HUES6 (cell line): ENCODE data around the gene HAND1.

Experiments
- H3K27ac ChIP-seq: 2 replicates; pipeline ENCODE4 v1.7.0; 2013; ENCODE audit warnings: low read depth, mild to moderate bottlenecking, low read length, inconsistent platforms
- H3K27me3 ChIP-seq: 2 replicates; pipeline ENCODE4 v1.6.1; 2013; ENCODE audit warnings: low read length; ENCODE audit not compliant: control insufficient read depth, insufficient read depth
- H3K36me3 ChIP-seq: 2 replicates; pipeline ENCODE4 v1.6.1; 2013; ENCODE audit warnings: low read length; ENCODE audit not compliant: control insufficient read depth, insufficient read depth
- H3K4me1 ChIP-seq: 2 replicates; pipeline ENCODE4 v1.6.1; 2013; ENCODE audit warnings: low read length; ENCODE audit not compliant: control insufficient read depth, insufficient read depth
- H3K4me3 ChIP-seq: 2 replicates; pipeline ENCODE4 v1.5.1; 2013; ENCODE audit warnings: low read depth, low read length
- H3K9ac ChIP-seq: one replicate; pipeline ENCODE4 v1.6.1; 2013; ENCODE audit warnings: mild to moderate bottlenecking, low read length
- H3K9me3 ChIP-seq: 2 replicates; pipeline ENCODE4 v1.6.1; 2013; ENCODE audit warnings: low read depth, low read length; ENCODE audit not compliant: control insufficient read depth, insufficient read depth

Gene HAND1

DNA sequence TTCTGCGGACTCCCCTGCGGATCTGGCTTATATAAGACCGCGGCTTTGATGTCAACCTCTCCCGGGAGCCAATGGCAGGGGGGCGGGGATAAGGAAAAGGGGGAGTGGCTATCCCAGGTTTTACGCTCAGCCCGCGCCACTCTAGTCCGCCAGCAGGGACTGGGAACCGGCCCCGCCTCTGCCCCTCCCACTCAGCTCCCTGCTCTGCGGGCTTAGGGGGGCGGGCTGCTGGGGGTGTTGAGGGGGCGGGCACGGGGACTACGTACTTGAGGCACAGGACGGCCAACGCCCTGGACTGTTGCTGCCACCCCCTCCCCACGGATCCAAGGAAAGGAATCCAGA lies at the start of gene HAND1:
HAND1 (minus strand) TSS at position 4 of the 342 bp plus-strand sequence. CDS start 219 bp downstream, outside the sequence.
- H3K9me3 ChIP-seq = no peaks in the 10 kb centered on the region
- peak within 1 kb of the TSS; percentile 68 for H3K4me3 ChIP-seq
- H3K36me3 ChIP-seq = peaks cover 11% of the 10 kb centered on the region; the same call in 1 of the 2 replicates
- peak within 1 kb of the TSS; percentile 52; the same call in 1 of the 2 replicates for H3K27ac ChIP-seq
- H3K27me3 ChIP-seq = peaks cover 99% of the 10 kb centered on the region
- peak within 1 kb of the TSS; percentile 97 for H3K9ac ChIP-seq
- peaks cover 69% of the 10 kb centered on the region for H3K4me1 ChIP-seq

DNA sequence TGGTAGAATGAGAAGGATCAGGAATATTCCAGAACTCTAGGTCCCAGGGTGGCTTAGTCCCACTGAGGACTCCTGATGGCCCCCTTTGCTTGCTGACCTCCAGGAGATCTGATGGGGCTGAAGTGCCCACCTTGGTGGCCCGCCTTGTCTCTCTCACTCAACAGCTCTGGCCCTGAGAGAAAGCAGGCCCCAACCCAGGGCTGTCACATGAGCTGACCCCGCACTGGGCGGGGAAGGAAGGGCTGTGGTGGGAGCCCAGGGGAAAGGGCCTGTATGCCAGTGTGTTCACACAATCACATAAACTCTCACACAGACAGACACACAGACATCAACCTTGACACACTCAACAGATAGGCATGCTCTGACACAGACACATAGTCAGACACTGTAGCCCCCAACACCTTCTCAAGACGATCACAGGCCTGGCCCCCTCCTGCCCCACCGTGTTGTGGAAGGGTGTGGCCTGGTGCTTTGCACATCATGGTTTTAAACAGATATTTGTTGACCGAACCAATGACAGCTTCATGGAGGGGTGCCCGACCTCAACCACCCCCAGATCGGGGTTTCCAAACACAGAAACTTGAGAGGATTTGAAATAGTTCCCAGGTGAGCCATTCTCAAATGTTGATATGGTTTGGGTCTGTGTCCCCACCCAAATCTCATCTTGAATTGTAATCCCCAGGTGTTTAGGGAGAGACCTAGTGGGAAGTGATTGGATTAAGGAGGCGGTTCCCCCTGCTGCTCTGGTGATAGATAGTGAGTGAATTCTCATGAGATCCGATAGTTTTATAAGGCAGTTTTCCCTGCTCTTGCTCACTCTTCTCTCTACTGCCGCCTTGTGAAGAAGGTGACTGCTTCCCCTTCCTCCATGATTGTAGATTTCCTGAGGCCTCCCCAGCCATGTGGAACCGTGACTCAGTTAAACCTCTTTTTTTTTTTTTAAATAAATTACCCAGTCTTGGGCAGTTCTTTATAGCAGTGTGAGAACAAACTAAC lies 48.5 kb upstream of the HAND1 start:
- Histone ChIP-seq H3K4me3 (no peak overlapping the region), H3K36me3 (no peaks in the 10 kb centered on the region), H3K4me1 (peaks cover 26% of the 10 kb centered on the region; the same call in 1 of the 2 replicates), H3K27ac (no peak overlapping the region), H3K9me3 (no peaks in the 10 kb centered on the region), H3K9ac (no peak overlapping the region), H3K27me3 (no peaks in the 10 kb centered on the region)

DNA sequence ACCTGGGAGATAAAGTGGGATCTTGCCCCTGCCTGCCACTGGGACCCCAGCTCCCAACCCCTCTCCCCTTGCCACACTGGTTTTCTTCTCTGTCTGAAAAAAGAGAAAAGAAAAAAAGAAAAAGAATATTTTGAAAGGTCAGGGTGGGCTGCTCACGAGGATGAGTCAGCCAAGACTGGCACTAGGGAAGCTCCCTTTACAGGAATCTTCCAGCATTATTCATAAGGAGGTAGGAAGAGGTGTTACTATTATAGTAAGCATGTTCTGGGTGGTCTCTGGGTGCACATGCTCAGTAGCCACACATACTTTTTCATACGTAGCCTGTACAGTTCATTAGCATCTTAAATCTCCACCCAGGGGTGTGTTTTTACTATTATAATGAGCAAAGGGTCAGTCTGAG lies 46.8 kb upstream of the HAND1 start:
- Histone ChIP-seq H3K4me1 (peaks cover 32% of the 10 kb centered on the region), H3K27ac (no peak overlapping the region), H3K9ac (no peak overlapping the region), H3K4me3 (no peak overlapping the region), H3K27me3 (no peaks in the 10 kb centered on the region), H3K9me3 (no peaks in the 10 kb centered on the region), H3K36me3 (no peaks in the 10 kb centered on the region)

DNA sequence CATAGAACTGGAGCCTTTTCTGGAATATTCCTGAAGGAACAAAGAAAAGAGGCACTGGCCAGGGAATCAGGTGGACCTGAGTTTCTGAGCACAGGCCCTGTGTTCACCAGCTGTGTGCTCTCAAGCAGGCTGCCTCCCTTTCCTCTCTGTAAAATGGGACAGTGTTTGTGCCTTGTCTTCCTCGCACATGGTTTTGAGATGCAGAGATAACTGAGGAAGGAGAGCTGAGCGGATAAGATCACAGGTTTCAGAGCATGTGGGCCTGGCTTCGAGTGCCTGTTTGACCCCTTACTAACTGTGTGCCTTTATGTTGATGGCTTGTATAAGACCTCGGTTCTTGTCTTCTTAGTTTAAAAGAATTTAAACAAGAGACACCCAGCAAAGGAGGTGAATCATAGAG lies 46.2 kb upstream of the HAND1 start:
- Histone ChIP-seq H3K9me3 (no peaks in the 10 kb centered on the region), H3K4me1 (peaks cover 34% of the 10 kb centered on the region), H3K36me3 (no peaks in the 10 kb centered on the region), H3K27me3 (peaks cover 2% of the 10 kb centered on the region; the same call in 1 of the 2 replicates), H3K9ac (peak overlapping the region; percentile 37), H3K27ac (no peak overlapping the region; the same call in 1 of the 2 replicates), H3K4me3 (no peak overlapping the region)

DNA sequence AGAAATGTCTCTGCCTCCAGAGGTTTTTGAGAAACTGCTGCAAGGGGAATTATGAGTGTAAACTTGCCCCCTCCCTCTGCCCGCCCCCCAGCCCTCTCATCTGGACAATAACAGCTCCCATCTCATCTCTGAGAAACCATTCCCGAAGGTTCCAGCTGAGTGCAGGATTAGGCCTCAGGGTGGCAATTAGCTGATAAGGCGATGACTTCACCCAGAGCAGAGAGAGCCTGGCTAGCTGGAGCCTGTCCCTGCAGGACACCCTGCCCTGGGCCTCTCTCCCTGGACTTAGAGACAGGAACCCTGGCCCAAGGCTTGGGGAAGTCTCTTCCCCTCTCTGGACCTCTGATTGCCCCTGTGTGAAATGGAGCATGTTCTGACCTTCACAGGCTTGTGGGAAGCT lies 45.7 kb upstream of the HAND1 start:
- Histone ChIP-seq H3K36me3 (no peaks in the 10 kb centered on the region), H3K9me3 (no peaks in the 10 kb centered on the region), H3K27ac (no peak overlapping the region; the same call in 1 of the 2 replicates), H3K4me1 (peaks cover 36% of the 10 kb centered on the region), H3K4me3 (no peak overlapping the region), H3K27me3 (peaks cover 3% of the 10 kb centered on the region; the same call in 1 of the 2 replicates), H3K9ac (peak overlapping the region; percentile 49)

DNA sequence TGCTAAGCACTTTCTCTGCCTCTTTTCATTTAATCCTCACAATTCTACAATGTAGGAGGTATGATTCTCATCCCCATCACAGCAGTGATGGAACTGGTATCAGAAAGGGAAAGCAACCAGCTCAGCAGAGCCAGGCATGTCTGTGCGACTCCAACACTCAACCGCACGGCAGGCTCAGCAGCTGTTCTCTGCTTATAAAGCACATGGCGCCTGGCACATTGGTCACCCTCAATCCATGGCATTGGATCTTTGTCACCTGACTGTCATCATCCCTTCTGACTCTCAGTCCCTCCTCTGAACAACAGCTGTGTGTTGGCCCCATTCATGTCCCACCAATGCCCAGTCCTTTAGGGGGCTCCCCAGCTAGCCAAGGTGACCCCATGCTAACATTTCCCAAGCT lies 45.1 kb upstream of the HAND1 start:
- Histone ChIP-seq H3K4me3 (no peak overlapping the region), H3K4me1 (peaks cover 36% of the 10 kb centered on the region)

DNA sequence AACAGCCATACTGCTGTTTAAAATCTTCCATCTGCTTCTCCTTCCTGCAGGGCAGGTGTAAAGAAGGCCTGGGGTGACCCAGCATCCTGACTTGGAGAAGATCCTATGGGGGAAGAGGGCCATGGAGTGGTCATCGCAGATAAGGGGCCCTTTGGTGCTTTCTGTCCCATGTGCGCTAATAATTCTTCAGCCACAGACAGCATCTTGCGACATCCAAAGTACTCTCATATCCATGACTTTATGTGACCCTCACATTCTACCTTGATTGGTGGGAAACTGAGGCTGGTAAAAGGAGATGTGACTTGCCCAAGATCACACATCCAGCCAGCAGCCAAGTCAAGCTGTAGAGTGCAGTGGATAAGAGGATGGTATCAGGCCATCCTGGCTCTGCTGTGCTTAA lies 44.3 kb upstream of the HAND1 start:
- H3K36me3 ChIP-seq = no peaks in the 10 kb centered on the region
- peaks cover 36% of the 10 kb centered on the region for H3K4me1 ChIP-seq
- H3K9ac ChIP-seq = peak overlapping the region; percentile 52
- H3K27ac ChIP-seq = no peak overlapping the region
- peaks cover 3% of the 10 kb centered on the region; the same call in 1 of the 2 replicates for H3K27me3 ChIP-seq
- no peak overlapping the region for H3K4me3 ChIP-seq
- no peaks in the 10 kb centered on the region for H3K9me3 ChIP-seq

More for the DNA sequence above, 45.1 kb upstream of the HAND1 start:
- H3K27ac ChIP-seq = no peak overlapping the region; the same call in 1 of the 2 replicates
- no peaks in the 10 kb centered on the region for H3K9me3 ChIP-seq
- peak overlapping the region; percentile 49 for H3K9ac ChIP-seq
- no peaks in the 10 kb centered on the region for H3K36me3 ChIP-seq
- peaks cover 3% of the 10 kb centered on the region; the same call in 1 of the 2 replicates for H3K27me3 ChIP-seq

DNA sequence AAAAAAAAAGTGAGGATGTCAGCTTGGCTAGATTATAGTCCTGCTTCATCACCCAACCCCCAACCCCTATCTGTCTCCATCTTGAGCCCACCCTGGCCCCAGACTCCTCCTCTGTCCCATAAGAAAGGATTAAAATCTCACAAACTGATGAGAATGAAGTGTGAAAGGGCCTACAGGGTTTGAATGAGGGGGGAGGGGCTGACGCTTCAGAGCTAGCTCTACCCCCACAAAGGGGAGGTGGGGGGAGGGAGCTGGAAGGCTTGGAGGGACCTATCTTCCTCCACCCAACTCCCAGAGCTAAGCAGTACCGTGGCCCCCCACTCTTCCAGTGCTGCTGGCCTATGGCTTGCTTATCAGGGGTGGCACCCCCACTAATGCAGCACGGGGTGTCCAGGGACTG lies 43.7 kb upstream of the HAND1 start:
- Histone ChIP-seq H3K27me3 (peaks cover 3% of the 10 kb centered on the region; the same call in 1 of the 2 replicates), H3K36me3 (no peaks in the 10 kb centered on the region), H3K4me3 (peak overlapping the region; percentile 54), H3K9ac (peak overlapping the region; percentile 88), H3K4me1 (peaks cover 36% of the 10 kb centered on the region), H3K9me3 (no peaks in the 10 kb centered on the region), H3K27ac (peak overlapping the region; percentile 1; the same call in 1 of the 2 replicates)

DNA sequence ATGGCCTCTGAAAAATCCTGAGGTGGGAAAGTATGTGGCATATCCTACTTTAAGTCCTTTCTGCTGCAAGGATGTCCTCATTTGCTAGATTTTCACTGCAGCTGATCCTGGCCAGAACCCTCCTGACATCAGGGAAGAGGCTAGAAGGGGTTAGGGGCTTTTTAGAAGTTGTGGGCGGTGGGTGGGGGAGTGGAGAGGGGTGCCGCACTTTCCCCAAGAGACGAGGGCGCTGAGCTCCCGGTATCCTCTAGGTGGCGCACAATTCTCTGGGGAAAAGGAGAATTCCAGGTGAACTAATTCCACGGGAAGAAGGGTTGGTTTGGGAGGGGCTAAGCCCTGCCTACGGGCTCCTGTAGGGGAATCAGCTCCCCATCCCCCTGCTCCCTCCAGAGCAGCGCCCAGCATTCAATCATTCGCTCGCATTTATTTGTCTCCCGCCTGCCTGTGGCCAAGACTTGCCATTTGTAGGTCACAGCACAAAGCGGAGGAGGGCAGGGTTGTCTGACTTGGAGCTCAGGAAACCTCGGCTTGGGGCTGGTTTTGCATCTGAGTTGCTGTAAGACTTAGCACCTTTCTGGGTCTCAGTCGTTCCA lies 42.9 kb upstream of the HAND1 start:
- Histone ChIP-seq H3K36me3 (no peaks in the 10 kb centered on the region), H3K27me3 (peaks cover 3% of the 10 kb centered on the region; the same call in 1 of the 2 replicates), H3K4me1 (peaks cover 36% of the 10 kb centered on the region), H3K9ac (peak overlapping the region; percentile 88), H3K27ac (peak overlapping the region; percentile 1; the same call in 1 of the 2 replicates), H3K9me3 (no peaks in the 10 kb centered on the region), H3K4me3 (peak overlapping the region; percentile 54)

DNA sequence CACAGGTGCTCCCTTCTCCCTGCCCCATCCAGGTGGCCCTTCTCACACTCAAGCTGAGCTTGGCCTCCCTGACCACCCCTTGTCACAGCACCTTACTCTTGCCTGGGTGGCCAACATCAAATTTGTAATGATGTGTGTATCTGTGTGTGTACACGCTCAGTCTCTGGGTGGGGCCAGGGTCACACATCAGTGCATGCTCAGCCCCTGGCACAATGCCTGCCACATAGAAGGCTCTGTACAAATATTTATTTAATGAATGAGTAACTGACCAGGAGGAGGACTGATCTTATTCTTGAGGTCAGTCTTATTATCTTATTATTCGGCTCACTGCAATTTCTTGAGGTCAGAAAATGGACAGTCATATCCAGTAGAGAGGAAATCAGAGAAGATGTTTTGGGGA lies 41.3 kb upstream of the HAND1 start:
- H3K36me3 ChIP-seq = no peaks in the 10 kb centered on the region
- peaks cover 35% of the 10 kb centered on the region for H3K4me1 ChIP-seq
- H3K9ac ChIP-seq = peak overlapping the region; percentile 28
- H3K27ac ChIP-seq = no peak overlapping the region
- H3K27me3 ChIP-seq = peaks cover 3% of the 10 kb centered on the region; the same call in 1 of the 2 replicates
- H3K4me3 ChIP-seq = no peak overlapping the region
- no peaks in the 10 kb centered on the region for H3K9me3 ChIP-seq
